Natural killer cell treated with Interleukin-12 subunit alpha and Interleukin-12 subunit beta and Interleukin-15 and Interleukin-18, amount 100 ng/mL, for 72 hours (primary cell): ENCODE results near the gene CCDC50. TPM values are rescaled to one million over a fixed set of nuclear protein-coding genes. Genes with fewer than 3 reads are reported as not detected.

Experiments
- ATAC-seq, 2 donors: fragments of 150-1000 bp; cut with Tn5 transposase in 1 of 2; sonication (Bioruptor Pico), chemical (Tn5 transposase) in 1 of 2; 2 replicates each; pipeline ENCODE4 v1.10.0; 2021
- DNase-seq: peaks from one replicate; pipeline ENCODE4 v3.0.0; 2022; ENCODE audit warnings: low spot score
- H3K27ac Mint-ChIP-seq, 2 donors: 1 replicate in 1 of 2; 2 replicates in 1 of 2; pipeline ENCODE4 v1.8.0; 2022; ENCODE audit warnings: mixed read lengths in 2 of 2, mild to moderate bottlenecking in 1 of 2, moderate library complexity in 1 of 2
- H3K27me3 Mint-ChIP-seq, 2 donors: 1 replicate in 1 of 2; 2 replicates in 1 of 2; pipeline ENCODE4 v1.8.0; 2022; ENCODE audit warnings: mixed read lengths in 2 of 2
- H3K36me3 Mint-ChIP-seq: one replicate; pipeline ENCODE4 v1.8.0; 2022; ENCODE audit warnings: mixed read lengths
- H3K4me1 Mint-ChIP-seq, 2 donors: 1 replicate in 1 of 2; 2 replicates in 1 of 2; pipeline ENCODE4 v1.8.0; 2022; ENCODE audit warnings: low read depth in 2 of 2, mixed read lengths in 2 of 2, mild to moderate bottlenecking in 1 of 2
- H3K4me3 Mint-ChIP-seq: one replicate; pipeline ENCODE4 v1.8.0; 2022; ENCODE audit warnings: mixed read lengths
- H3K9me3 Mint-ChIP-seq: 2 replicates; pipeline ENCODE4 v1.8.0; 2022; ENCODE audit warnings: mixed read lengths
- total RNA-seq, 2 donors: library from RNA; stranded (reverse); gene quantifications; one replicate each; pipeline ENCODE4 v1.2.3, GENCODE V29; 2022

CCDC50 gene
- total RNA-seq, 2 donors from 2014 or later: 24.4 to 27.7 TPM

GRCh38 chr3:191385101-191385500, 55.9 kb downstream of the CCDC50 start:
- no peaks in the 10 kb centered on the region for H3K27me3 Mint-ChIP-seq
- H3K27ac Mint-ChIP-seq: no peak overlapping the region
- H3K4me1 Mint-ChIP-seq: no peaks in the 10 kb centered on the region
- DNase-seq (no peak), ATAC-seq (no peak)
- no peak overlapping the region for H3K4me3 Mint-ChIP-seq
- H3K9me3 Mint-ChIP-seq: no peaks in the 10 kb centered on the region
- peaks cover 13% of the 10 kb centered on the region for H3K36me3 Mint-ChIP-seq

DNA sequence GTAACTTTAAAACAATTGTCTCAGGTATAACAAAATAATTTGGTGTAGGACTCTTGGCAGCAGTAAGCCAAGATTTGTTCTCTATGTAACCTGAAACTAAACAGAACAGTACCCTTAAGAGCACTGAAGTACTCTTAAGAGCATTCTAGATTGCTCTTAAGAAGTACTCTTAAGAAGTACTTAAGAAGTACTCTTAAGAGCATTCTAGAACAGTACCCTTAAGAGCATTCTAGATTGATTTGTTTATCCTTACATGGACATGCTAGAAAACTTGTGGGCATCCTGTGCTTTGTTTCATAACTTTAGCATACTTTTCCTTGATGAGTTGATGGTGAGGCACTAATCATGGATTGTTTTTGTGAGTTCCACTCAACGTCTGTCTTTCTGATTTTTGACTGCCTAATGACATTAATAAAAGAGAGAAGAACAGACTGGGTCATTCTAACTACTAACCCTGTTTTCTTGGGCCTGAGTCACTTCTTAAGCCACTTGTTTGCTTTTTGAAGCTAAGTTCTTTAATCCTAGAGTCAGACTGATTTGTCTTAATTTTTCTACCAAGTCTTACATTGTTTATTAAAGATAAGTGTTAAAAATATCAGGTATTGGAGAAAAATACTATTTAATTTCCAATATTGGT, 58.4 kb downstream of the CCDC50 start:
- no peaks in the 10 kb centered on the region for H3K4me1 Mint-ChIP-seq
- no peak overlapping the region for H3K27ac Mint-ChIP-seq
- ATAC-seq (no peak), DNase-seq (no peak)
- no peak overlapping the region for H3K4me3 Mint-ChIP-seq
- no peaks in the 10 kb centered on the region for H3K27me3 Mint-ChIP-seq
- no peaks in the 10 kb centered on the region for H3K9me3 Mint-ChIP-seq
- peaks cover 4% of the 10 kb centered on the region for H3K36me3 Mint-ChIP-seq

GRCh38 chr3:191388823-191389222, 59.6 kb downstream of the CCDC50 start:
- DNase-seq (no peak), ATAC-seq (no peak)
- Mint-ChIP-seq H3K4me3 (no peak overlapping the region), H3K27me3 (no peaks in the 10 kb centered on the region), H3K4me1 (no peaks in the 10 kb centered on the region), H3K27ac (no peak overlapping the region), H3K9me3 (no peaks in the 10 kb centered on the region), H3K36me3 (no peaks in the 10 kb centered on the region)

- Mint-ChIP-seq H3K9me3 (no peaks in the 10 kb centered on the region), H3K4me3 (no peak overlapping the region), H3K4me1 (no peaks in the 10 kb centered on the region), H3K36me3 (no peaks in the 10 kb centered on the region), H3K27me3 (no peaks in the 10 kb centered on the region), H3K27ac (no peak overlapping the region)
- ATAC-seq (no peak), DNase-seq (no peak)
Measured at GRCh38 chr3:191390580-191390979, 61.4 kb downstream of the CCDC50 start.

- H3K27ac Mint-ChIP-seq: no peak overlapping the region
- H3K36me3 Mint-ChIP-seq: no peaks in the 10 kb centered on the region
- ATAC-seq (no peak), DNase-seq (no peak)
- no peaks in the 10 kb centered on the region for H3K4me1 Mint-ChIP-seq
- no peaks in the 10 kb centered on the region for H3K9me3 Mint-ChIP-seq
- H3K27me3 Mint-ChIP-seq: no peaks in the 10 kb centered on the region
- no peak overlapping the region for H3K4me3 Mint-ChIP-seq
Measured at GRCh38 chr3:191391861-191392808, 62.9 kb downstream of the CCDC50 start.

DNA sequence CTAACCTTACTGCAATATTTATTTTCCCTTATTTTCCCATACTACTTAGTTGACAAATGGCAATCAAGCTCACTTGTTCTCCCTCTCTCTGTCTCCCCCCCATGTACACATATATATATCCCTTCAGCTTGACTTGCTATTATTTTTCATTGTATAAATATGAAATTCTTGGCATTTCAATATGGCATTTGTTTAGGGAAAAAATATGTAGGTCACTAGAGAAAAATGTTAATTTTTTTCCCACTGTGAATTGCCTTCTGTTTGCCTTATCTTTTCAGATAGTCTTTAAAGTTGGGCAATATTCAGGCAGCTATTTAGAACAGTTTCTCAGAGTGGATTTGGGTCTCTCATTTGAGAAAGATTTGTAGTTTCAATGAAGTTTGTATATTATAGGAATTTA, 64.0 kb downstream of the CCDC50 start:
- no peaks in the 10 kb centered on the region for H3K9me3 Mint-ChIP-seq
- DNase-seq (no peak), ATAC-seq (no peak)
- no peak overlapping the region for H3K27ac Mint-ChIP-seq
- H3K4me1 Mint-ChIP-seq: no peaks in the 10 kb centered on the region
- no peak overlapping the region for H3K4me3 Mint-ChIP-seq
- H3K27me3 Mint-ChIP-seq: no peaks in the 10 kb centered on the region
- no peaks in the 10 kb centered on the region for H3K36me3 Mint-ChIP-seq

DNA sequence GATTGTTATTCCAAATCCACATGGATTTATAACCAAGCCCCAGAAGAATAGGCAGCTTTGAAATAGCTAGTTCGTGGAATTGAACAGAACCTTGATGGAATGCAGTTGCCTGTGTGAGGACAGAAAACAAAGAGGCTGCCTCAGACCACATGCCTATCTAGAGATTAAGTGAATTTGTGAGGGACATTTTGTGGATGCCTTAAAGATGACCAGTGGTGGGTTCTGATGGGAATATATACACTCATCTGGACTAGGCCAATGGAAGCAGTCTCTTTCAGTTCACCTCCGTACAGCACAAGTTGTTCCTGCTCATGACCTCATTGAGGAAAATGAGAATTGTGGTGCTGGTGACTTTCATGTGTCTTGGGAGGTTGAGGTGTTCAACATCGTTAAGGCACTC, 68.6 kb downstream of the CCDC50 start:
- no peak for DNase-seq
- no peaks in the 10 kb centered on the region for H3K9me3 Mint-ChIP-seq
- no peaks in the 10 kb centered on the region for H3K4me1 Mint-ChIP-seq
- H3K27ac Mint-ChIP-seq: no peak overlapping the region
- no peaks in the 10 kb centered on the region for H3K36me3 Mint-ChIP-seq
- no peak for ATAC-seq
- no peak overlapping the region for H3K4me3 Mint-ChIP-seq
- no peaks in the 10 kb centered on the region for H3K27me3 Mint-ChIP-seq

- no peak overlapping the region for H3K27ac Mint-ChIP-seq
- DNase-seq (no peak), ATAC-seq (no peak)
- no peak overlapping the region for H3K4me3 Mint-ChIP-seq
- no peaks in the 10 kb centered on the region for H3K9me3 Mint-ChIP-seq
- no peaks in the 10 kb centered on the region for H3K36me3 Mint-ChIP-seq
- H3K27me3 Mint-ChIP-seq: no peaks in the 10 kb centered on the region
- no peaks in the 10 kb centered on the region for H3K4me1 Mint-ChIP-seq
Measured at GRCh38 chr3:191398607-191399006, 69.4 kb downstream of the CCDC50 start.

GRCh38 chr3:191399918-191400317, 70.7 kb downstream of the CCDC50 start:
- no peak for ATAC-seq
- no peaks in the 10 kb centered on the region for H3K27me3 Mint-ChIP-seq
- H3K4me3 Mint-ChIP-seq: no peak overlapping the region
- H3K4me1 Mint-ChIP-seq: no peaks in the 10 kb centered on the region
- DNase-seq: no peak
- H3K27ac Mint-ChIP-seq: no peak overlapping the region
- H3K36me3 Mint-ChIP-seq: no peaks in the 10 kb centered on the region
- H3K9me3 Mint-ChIP-seq: no peaks in the 10 kb centered on the region

DNA sequence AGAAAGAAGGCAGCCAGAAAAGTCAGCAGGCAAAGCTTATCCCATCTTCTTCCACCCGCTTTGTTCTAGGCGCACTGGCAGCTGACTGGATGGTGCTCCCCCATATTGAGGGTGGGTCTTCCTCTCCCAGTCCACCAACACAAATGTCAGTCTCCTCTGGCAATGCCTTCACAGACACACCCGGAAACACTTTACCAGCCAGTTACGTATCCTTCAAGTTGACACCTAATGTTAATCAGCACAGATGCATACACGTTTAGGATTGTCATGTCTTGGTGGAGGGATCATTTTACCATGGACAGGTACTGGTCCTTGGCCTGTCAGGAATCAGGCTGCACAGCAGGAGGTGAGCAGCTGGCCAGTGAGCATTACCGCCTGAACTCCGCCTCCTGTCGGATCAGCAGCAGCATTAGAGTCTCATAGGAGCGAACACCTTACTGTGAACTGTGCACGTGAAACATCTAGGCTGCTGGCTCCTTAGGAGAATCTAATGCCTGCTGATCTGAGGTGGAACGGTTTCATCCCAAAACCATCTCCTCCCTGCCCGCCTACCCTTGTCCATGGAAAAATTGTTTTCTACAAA, 72.7 kb downstream of the CCDC50 start:
- Mint-ChIP-seq H3K4me1 (no peaks in the 10 kb centered on the region), H3K27ac (no peak overlapping the region), H3K27me3 (peaks cover 2 to 6% of the 10 kb centered on the region in 2 donors), H3K4me3 (no peak overlapping the region), H3K36me3 (no peaks in the 10 kb centered on the region), H3K9me3 (peaks cover 5% of the 10 kb centered on the region)
- DNase-seq (no peak), ATAC-seq (no peak)

DNA sequence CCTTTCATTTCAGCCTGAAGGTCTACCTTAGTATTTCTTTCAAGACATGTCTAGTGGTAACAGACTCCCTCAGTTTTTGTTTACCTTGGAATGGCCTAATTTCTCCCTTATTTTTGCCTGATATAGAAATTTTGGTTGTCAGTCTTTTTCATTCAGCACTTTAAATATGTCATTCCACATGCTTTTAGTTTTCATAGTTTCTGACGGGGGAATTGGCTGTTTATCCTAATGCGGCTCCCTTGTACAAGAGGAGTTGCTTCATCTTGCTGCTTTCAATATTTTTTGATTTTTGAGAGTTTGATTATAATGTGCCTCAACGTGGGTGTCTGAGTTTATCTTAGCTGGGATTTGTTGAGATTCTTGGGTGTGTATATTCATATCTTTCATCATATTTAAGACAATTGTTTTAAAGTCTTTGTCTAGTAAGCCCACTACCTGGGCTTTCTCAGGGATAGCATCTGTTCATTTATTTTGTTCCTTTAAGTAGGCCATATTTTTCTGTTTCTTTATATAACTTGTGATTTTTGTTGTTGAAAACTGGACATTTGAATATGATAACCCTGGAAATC, 80.7 kb downstream of the CCDC50 start:
- no peak overlapping the region for H3K27ac Mint-ChIP-seq
- no peak overlapping the region for H3K4me3 Mint-ChIP-seq

GRCh38 chr3:191412759-191413158, 83.6 kb downstream of the CCDC50 start:
- Mint-ChIP-seq H3K4me3 (no peak overlapping the region), H3K4me1 (no peaks in the 10 kb centered on the region), H3K9me3 (peaks cover 6% of the 10 kb centered on the region), H3K36me3 (peaks cover 7% of the 10 kb centered on the region), H3K27me3 (peaks cover 0 to 7% of the 10 kb centered on the region in 2 donors), H3K27ac (no peak overlapping the region)
- DNase-seq (no peak), ATAC-seq (no peak)

More for the DNA sequence above, 80.7 kb downstream of the CCDC50 start:
- ATAC-seq (no peak), DNase-seq (no peak)
- Mint-ChIP-seq H3K9me3 (peaks cover 11% of the 10 kb centered on the region), H3K4me1 (no peaks in the 10 kb centered on the region), H3K36me3 (peaks cover 7% of the 10 kb centered on the region), H3K27me3 (peaks cover 2 to 12% of the 10 kb centered on the region in 2 donors)

DNA sequence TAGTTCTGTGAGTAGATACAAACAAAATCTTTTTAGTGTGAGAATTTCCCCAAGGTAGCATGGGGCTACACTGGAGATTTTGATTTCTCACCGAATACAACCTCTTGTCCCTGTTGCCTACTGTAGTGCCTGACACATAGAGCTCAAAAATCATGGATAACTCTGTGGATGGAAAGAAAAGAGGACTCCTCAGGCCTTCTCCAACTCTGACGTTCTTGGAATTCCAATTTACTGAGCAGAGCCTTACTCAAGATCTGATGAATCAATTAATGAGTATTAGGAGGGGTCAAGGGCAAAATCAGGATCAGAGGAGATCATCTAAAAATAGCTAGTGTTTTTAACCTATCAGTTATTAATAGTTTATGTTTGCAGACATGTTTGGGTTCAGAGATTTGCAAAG, 85.1 kb downstream of the CCDC50 start:
- DNase-seq: no peak
- H3K27me3 Mint-ChIP-seq: peaks cover 0 to 7% of the 10 kb centered on the region in 2 donors
- H3K4me1 Mint-ChIP-seq: no peaks in the 10 kb centered on the region
- no peak overlapping the region for H3K27ac Mint-ChIP-seq
- H3K36me3 Mint-ChIP-seq: peaks cover 7% of the 10 kb centered on the region
- no peak for ATAC-seq
- no peak overlapping the region for H3K4me3 Mint-ChIP-seq
- peaks cover 6% of the 10 kb centered on the region for H3K9me3 Mint-ChIP-seq

GRCh38 chr3:191414732-191415131, 85.5 kb downstream of the CCDC50 start:
- Mint-ChIP-seq H3K4me1 (no peaks in the 10 kb centered on the region), H3K9me3 (peaks cover 4% of the 10 kb centered on the region), H3K4me3 (no peak overlapping the region), H3K27me3 (peaks cover 0 to 5% of the 10 kb centered on the region in 2 donors), H3K27ac (no peak overlapping the region), H3K36me3 (peaks cover 5% of the 10 kb centered on the region)
- no peak for DNase-seq
- no peak for ATAC-seq
